ENCODE results near the gene SLC16A2. TPM values are rescaled to one million over a fixed set of nuclear protein-coding genes. Genes with fewer than 3 reads are reported as not detected.

The SLC16A2 gene
- total RNA-seq, 2 experiments from 2014 or later = 0.16 to 0.22 TPM

GRCh38 chrX:74493806-74494205 is 72.5 kb downstream of the SLC16A2 start:
- ATAC-seq (ENCODE audit: poor library complexity) (no peak), DNase-seq (no peak)
- no peaks in the 10 kb centered on the region for H3K27me3 Mint-ChIP-seq
- Histone ChIP-seq H3K4me1 (ENCODE audit: insufficient read depth, low read length) (no peaks in the 10 kb centered on the region), H3K36me3 (ENCODE audit: insufficient read depth, low read length) (no peaks in the 10 kb centered on the region), H3K4me3 (ENCODE audit: low read length) (no peak overlapping the region), H3K9me3 (ENCODE audit: control insufficient read depth in 1 of 2, insufficient read depth in 1 of 2, low read length in 2 of 2) (no peaks in the 10 kb centered on the region), H3K27me3 (ENCODE audit: control insufficient read depth in 1 of 2, insufficient read depth in 2 of 2, low read length in 2 of 2) (no peaks in the 10 kb centered on the region), H3K27ac (ENCODE audit: low read depth in 1 of 2, low read length in 2 of 2) (no peak overlapping the region)
- H3K4me1 Mint-ChIP-seq (ENCODE audit: low read depth) = no peaks in the 10 kb centered on the region
- ChIA-PET POLR2A (no interaction called here), CTCF (no interaction called here)
- no peak overlapping the region for H3K27ac Mint-ChIP-seq
- no peaks in the 10 kb centered on the region for H3K9me3 Mint-ChIP-seq
- no peaks in the 10 kb centered on the region for H3K36me3 Mint-ChIP-seq (ENCODE audit: low read depth)
- no peak overlapping the region for H3K4me3 Mint-ChIP-seq
- intact Hi-C loops (cut with DNase I, micrococcal nuclease) = loop anchor here in 1 of 2 experiments (5.0 to 10.0 kb wide), 2 partner anchors 58 to 1111 kb away; no protein-coding TSS in a partner anchor
- TF ChIP-seq CTCF (IDR thresholded peaks at IDR 0.05) = no peak

- Histone ChIP-seq H3K9me3 (ENCODE audit: control insufficient read depth in 1 of 2, insufficient read depth in 1 of 2, low read length in 2 of 2) (no peaks in the 10 kb centered on the region), H3K27me3 (ENCODE audit: control insufficient read depth in 1 of 2, insufficient read depth in 2 of 2, low read length in 2 of 2) (no peaks in the 10 kb centered on the region), H3K4me3 (ENCODE audit: low read length) (no peak overlapping the region), H3K4me1 (ENCODE audit: insufficient read depth, low read length) (no peaks in the 10 kb centered on the region), H3K27ac (ENCODE audit: low read depth in 1 of 2, low read length in 2 of 2) (no peak overlapping the region), H3K36me3 (ENCODE audit: insufficient read depth, low read length) (no peaks in the 10 kb centered on the region)
- ATAC-seq (ENCODE audit: poor library complexity) (no peak), DNase-seq (no peak)
- intact Hi-C loops (cut with DNase I, micrococcal nuclease) = loop anchor here in 1 of 2 experiments (10.0 kb wide), 1 partner anchor 1106 kb away; no protein-coding TSS in a partner anchor
- H3K27ac Mint-ChIP-seq = no peak overlapping the region
- ChIA-PET POLR2A (no interaction called here), CTCF (no interaction called here)
- no peaks in the 10 kb centered on the region for H3K4me1 Mint-ChIP-seq (ENCODE audit: low read depth)
- no peaks in the 10 kb centered on the region for H3K27me3 Mint-ChIP-seq
- no peak for TF ChIP-seq CTCF (IDR thresholded peaks at IDR 0.05)
- H3K9me3 Mint-ChIP-seq = no peaks in the 10 kb centered on the region
- no peak overlapping the region for H3K4me3 Mint-ChIP-seq
- no peaks in the 10 kb centered on the region for H3K36me3 Mint-ChIP-seq (ENCODE audit: low read depth)
Observed at GRCh38 chrX:74498924-74499323, 77.6 kb downstream of the SLC16A2 start.

GRCh38 chrX:74500067-74500466 is 78.8 kb downstream of the SLC16A2 start:
- Mint-ChIP-seq H3K27me3 (no peaks in the 10 kb centered on the region), H3K9me3 (no peaks in the 10 kb centered on the region), H3K36me3 (ENCODE audit: low read depth) (no peaks in the 10 kb centered on the region), H3K27ac (no peak overlapping the region), H3K4me3 (no peak overlapping the region), H3K4me1 (ENCODE audit: low read depth) (no peaks in the 10 kb centered on the region)
- H3K9me3 ChIP-seq (ENCODE audit: control insufficient read depth in 1 of 2, insufficient read depth in 1 of 2, low read length in 2 of 2) = no peaks in the 10 kb centered on the region
- ATAC-seq (ENCODE audit: poor library complexity) (no peak), DNase-seq (no peak)
- POLR2A ChIA-PET = no interaction called here
- H3K36me3 ChIP-seq (ENCODE audit: insufficient read depth, low read length) = no peaks in the 10 kb centered on the region
- no peak overlapping the region for H3K27ac ChIP-seq (ENCODE audit: low read depth in 1 of 2, low read length in 2 of 2)
- CTCF ChIA-PET = no interaction called here
- no peak for TF ChIP-seq CTCF (IDR thresholded peaks at IDR 0.05)
- intact Hi-C loops (cut with DNase I, micrococcal nuclease) = loop anchor here in 1 of 2 experiments (5.0 kb wide), 1 partner anchor 388 kb away; no protein-coding TSS in a partner anchor
- H3K4me1 ChIP-seq (ENCODE audit: insufficient read depth, low read length) = no peaks in the 10 kb centered on the region
- no peak overlapping the region for H3K4me3 ChIP-seq (ENCODE audit: low read length)
- no peaks in the 10 kb centered on the region for H3K27me3 ChIP-seq (ENCODE audit: control insufficient read depth in 1 of 2, insufficient read depth in 2 of 2, low read length in 2 of 2)

All from CD4-positive, alpha-beta T cell (primary cell).